Measurements from ENCODE around the gene CYP11A1. TPM values are rescaled to one million over a fixed set of nuclear protein-coding genes. Genes with fewer than 3 reads are reported as not detected.

The CYP11A1 gene
- total RNA-seq, 1 donor = not detected

Small RNAs within 50 kb of the gene (small RNA-seq; reads per million reads assigned to genes)
- not detected for gene MIR6881

Other genes with a start within 250 kb of the CYP11A1 start
- not detected for gene ISLR2, start 237.1 kb downstream of the CYP11A1 start, total RNA-seq
- not detected for gene ISLR, start 193.9 kb downstream of the CYP11A1 start, total RNA-seq
- gene STRA6, start 164.9 kb downstream of the CYP11A1 start, total RNA-seq = under 0.01 TPM
- gene CCDC33, start 131.3 kb downstream of the CYP11A1 start, total RNA-seq = not detected
- gene SEMA7A, start 66.3 kb upstream of the CYP11A1 start, total RNA-seq = 19.4 TPM
- gene UBL7, start 93.5 kb upstream of the CYP11A1 start, total RNA-seq = 94.0 TPM
- 11.0 TPM for gene ARID3B, start 173.6 kb upstream of the CYP11A1 start, total RNA-seq
- 117 TPM for gene CLK3, start 248.2 kb upstream of the CYP11A1 start, total RNA-seq

Measured in hematopoietic multipotent progenitor cell (in vitro differentiated cells).